ENCODE data around the gene ARHGAP26.

Gene ARHGAP26

DNA sequence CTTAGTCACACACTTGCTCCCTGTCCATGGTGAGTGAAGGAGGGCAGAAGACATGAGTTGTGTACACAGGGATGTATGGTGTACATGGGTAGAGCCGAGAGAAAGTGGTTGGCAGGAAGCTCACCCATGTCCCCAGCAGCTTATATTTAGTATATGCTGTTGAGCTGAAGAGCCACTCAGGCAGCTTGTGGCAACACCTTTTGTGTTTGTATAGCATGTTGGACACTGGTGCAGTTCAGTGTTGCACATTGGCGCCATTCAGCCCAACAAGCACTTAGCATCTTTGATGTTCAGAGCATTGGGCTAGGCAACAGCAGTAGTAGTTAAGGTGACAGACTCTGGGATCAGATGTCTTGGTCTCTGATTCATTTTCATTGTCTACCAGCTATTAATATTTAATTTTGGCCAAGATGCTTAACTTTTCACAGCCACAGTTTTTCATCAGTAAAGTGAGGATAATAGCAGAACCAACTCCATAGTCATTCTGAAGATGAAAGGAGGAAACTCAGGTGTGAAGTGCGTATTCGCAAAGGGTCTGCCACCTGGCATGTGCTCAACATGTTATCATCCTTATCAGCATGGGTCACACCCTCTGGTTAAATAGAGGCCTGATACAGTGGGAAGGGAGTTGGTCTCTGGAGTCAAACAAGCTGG lies 448.5 kb downstream of the ARHGAP26 start:
- no peak for DNase-seq (ENCODE audit: low read depth, low spot score)

DNA sequence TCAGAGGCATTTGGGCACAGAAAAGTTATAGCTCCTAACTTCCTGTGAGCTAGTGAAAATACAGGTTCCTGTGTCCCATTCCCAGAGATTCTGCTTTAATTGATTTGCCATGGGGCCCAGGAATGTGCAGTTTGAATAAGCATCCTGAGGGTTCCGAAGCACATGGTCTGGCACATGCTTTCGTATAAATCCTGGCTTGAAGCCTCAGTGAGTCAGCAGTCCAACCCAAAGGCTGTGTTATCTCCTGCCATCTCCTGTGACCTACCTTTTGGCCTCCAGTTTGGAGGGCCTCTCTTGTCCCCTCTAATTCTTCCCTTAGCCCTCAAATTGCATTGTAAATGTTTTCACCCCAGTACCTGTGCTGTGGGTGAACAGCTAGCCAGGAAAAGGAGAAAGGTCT lies 449.5 kb downstream of the ARHGAP26 start:
- no peak for DNase-seq (ENCODE audit: low read depth, low spot score)

DNA sequence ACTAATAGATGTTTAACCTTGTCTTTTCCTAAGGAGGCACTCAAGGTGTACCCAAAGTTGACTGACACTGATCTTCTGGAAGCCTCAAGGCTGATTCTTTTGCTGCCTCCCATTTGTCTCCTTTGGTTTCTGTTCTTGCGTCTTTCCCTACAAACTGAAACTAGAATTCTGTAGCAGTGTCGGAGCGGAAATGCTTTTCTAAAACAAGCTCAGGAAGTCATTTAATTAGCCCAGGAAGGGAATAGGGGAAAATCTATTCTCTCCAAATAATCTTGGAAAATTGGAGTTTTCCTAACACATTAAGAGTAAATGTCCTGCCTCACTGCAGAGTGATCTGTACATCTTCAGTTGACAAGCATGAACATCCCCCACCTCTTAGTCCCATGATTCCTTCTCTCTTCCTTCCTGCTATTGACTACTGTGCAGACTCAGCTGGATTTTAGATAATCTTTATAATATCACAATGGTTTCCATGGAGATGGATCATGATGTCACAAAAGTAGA lies 450.6 kb downstream of the ARHGAP26 start:
- DNase-seq (ENCODE audit: low read depth, low spot score), result no peak

DNA sequence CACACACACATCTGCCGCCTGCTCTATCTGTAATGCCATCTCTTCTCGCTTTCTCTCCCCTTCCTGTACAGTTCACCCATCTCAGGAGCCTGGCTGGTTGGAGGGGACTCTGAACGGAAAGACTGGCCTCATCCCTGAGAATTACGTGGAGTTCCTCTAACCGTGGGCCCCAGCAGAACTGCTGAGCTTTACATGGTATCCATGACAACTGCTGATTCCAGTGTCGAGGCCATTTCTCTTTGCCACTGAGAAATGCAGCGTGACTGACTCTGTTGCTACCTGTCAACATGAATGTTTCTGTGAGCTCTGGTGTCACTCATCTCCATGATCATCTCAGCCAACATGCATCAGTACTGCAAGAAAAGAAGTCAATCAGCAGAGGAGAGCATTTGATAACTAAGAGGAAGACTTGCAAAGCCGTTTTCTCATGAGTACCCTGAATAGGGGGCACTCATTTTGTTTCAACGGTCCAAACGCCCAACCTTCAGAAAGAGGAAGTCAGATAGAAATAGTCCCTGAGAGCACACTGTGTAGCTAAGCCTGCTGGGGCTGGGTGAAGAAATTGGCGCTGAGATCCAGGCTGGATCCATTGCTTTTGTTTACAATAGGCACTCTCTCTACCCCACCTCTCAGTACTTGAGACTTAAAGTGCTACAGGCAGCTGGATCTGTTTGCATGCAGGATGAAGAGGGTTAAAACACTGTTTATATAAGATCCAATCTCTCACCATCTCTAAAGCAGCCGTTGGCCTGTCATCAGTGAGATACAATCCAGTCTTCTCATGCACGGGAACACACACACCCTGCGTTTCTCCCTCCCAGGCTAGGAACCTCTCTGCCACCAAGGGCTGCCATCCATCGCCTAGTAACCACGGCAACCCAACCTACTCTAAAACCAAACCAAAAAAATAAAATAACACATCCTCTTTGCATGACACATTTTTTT lies 452.4 kb downstream of the ARHGAP26 start:
- DNase-seq (ENCODE audit: low read depth, low spot score), result no peak

DNA sequence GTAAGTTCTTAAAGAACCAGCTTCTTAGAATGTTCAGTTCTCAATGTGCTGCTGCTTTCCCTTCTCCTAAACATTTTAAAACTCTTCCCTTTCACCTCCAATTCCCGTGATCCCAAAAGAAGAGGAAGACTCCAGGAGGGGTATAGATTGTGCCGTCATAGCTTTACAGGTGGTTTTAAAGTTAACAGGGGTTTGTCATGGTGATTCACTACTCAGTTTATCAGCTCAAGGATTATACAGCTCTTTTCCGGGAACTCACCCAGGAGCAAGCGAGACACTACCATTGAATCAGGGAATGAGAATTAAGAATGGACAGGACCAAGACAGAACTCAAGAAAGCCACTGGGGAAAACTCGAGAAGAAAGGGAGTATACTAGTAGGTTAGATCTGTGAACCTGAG lies 454.5 kb downstream of the ARHGAP26 start:
- no peak for DNase-seq (ENCODE audit: low read depth, low spot score)

DNA sequence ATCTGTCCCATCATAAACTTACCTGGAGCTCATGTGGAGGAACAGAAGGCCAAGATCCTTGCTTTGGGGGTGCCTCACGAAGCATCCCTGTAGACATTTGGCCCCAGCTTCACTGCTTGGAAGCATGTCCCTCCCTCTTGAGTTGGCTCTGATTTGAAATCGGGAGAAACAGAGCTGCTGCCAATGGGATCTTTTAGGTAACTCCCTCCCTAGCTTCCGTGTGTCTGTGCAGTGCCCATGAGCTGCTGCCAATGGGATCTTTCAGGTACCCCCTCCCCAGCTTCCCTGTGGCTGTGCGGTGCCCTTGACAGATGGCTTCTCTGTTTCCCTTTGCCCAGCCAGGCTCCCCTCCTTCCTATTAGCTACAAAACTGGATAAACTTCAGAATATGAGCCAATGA lies 455.3 kb downstream of the ARHGAP26 start:
- no peak for DNase-seq (ENCODE audit: low read depth, low spot score)

DNA sequence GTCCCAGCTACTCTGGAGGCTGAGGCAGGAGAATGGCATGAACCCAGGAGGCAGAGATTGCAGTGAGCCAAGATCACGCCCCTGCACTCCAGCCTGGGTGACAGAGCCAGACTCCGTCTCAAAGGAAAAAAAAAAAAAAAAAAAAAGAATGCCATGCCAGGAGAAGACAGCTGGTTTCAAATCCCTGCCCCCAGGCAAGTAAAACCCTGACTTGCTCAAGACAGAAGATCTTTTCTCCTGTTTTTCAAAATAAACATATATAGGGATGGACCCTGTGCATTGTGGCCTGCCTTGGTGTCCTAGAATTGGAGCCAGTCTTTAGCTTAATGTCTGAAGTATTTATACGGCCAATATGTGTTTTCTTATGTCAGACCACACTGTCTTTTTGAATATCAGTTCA lies 456.2 kb downstream of the ARHGAP26 start:
- no peak for DNase-seq (ENCODE audit: low read depth, low spot score)

DNA sequence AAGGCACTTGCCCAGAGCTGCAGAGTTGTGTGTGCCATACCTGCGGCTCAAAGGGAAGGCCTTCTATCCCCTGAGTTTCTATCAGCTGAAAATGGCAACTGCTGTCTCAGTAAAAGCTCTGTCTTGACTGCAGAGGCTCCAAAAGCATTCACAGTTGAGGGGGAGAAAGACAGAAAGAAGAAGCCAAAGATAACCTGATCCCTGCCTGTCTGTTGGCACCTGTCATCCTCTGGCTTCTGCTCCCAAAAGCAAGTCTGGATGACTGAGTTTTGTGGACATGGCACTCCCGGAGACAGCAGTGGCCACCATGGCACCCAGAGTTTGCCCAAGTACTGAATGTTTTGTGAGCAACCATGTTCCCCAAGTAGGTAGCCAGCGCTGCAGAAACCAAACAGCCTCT lies 456.7 kb downstream of the ARHGAP26 start:
- DNase-seq (ENCODE audit: low read depth, low spot score), result no peak

DNA sequence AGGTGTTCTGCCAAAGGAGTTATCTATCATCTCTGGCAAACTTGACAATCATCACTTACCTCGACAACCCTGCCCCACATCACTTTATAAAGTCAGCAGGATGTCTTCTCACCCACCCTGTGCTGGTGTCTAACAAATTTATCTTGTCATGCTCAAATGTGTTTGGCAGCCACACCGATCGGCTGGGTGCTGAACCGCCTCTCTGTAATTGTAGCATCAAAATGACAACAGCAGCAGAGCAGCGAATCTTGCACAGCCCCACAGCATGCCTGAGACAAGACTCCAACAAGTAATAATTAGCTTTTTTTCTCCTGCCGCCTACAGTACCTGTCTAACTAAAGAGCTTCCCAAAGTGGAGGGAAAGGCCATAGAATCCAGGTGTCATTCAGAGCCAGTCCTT lies 457.1 kb downstream of the ARHGAP26 start:
- no peak for DNase-seq (ENCODE audit: low read depth, low spot score)

DNA sequence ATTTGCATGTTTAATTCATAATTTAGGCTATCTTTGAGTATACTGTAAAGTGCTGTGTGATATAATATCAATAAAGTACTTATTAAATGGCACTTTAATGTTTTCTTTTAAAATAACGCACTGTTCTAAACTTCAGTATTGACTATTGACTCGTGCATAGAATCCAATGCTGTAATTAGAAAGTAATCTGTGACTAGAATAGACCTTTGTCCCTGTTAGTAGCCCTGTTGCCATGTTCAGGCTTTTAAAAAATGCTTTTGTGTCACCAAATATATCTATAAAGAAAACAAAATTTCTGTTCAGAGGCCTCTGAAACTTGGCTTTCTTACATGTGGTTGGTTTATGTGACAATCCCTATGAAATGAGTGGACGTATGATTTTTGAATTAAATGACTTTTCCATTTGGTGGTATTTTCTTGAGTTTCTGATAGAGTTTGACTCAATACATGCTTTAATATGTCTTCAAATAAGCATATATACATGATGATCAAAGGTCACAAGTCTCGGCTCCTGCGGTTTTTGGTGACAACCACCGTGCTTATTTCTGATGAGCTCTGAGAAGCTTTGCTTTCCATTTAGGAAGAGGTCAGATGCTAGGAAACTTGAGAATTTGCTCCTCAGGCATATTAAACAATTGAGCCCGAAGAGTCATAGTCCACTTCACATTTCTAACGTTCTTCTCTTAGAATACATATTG lies 458.6 kb downstream of the ARHGAP26 start:
- no peak for DNase-seq (ENCODE audit: low read depth, low spot score)

DNA sequence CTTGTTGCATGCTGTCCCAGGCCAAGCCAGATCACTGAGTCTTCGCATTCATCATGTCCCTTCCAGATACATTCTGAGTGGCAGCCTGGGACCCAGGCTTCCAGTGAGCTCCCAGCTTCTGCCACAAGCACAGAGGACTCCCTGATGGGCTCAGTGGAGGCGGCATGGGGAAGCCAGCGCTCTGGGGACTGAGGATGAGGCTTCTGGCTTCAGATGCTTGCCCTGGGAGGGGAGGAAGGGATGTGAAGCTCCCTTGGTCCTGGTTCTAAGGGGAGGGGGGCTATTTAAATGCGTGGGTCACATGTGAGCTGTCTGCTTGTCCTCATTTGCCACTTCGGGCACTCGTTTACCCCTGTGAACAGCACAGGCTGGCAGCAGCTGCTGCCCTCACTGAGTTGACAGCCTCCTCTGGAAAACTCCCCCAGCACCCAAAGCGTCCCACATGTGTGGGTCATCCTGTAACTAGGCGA lies 459.3 kb downstream of the ARHGAP26 start:
- no peak for DNase-seq (ENCODE audit: low read depth, low spot score)

DNA sequence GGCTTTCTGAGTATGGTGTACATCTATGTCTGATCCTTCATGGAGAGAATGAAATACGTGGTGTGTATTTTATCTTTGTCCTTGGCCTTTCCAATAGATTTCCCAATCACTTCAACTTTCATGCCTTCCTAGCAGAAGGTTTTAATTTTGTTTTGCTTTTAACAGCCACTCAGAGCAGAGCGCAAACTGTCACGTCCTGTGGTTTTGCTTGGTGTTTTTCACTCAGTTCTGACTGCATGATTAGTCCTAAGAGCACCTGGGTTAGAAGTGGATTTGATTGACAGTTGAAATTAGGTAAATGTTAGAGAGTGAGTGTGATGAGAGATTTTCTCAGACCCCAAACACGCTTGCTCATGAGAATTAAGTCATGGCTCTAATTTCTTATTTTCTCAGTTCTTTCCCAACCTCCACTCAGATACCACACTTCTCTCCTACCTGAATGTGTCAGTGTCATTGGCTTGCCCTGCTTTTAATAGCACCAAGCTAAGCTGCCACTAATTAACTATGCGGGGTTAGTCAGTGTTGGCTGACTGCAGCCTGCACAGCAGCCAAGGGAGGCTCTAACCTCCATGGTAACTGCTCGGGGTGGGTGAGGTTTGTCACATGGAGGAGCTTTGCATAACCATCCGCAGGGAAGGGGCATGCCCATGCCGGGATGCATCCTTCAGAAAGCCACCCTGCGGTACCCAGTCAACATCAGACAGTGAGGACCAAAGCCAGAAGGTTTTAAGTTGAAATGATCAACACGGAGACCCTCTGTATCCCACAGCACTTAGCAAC lies 459.9 kb downstream of the ARHGAP26 start:
- no peak for DNase-seq (ENCODE audit: low read depth, low spot score)

DNA sequence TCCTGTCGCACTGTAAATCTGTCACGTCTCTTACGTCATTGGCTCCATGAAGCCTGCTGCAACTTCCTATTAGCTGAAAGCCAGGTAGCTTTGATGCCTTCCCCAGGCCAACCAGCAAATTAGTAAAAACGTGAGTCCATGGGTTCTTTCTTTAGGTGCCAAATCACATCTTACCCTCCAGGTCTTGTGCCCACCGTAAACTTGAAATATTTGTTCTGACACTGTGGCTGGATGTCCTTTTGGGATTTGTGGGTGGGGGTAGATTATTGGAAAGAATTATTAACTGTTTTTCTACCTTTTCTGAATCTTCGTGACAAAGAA lies 460.5 kb downstream of the ARHGAP26 start:
- DNase-seq (ENCODE audit: low read depth, low spot score), result no peak

DNA sequence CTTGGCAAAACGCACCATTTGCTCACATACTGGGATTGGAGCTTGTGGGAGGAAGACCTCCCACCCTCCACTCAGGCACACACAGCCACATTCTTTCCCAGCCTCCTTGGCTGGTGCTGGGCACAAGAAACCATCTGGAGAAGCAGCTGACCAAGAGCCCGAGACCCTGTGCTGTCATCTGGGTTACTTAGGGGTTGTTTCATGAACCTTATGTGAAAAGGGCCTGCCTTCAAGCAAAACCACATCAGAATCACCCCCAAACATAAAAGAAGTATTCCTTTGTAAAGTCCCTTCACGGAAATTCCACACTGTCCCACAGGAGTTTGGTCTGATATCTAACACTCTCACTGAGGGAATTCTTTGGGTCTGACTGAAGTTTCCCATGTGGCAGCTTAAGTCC lies 461.2 kb downstream of the ARHGAP26 start:
- DNase-seq (ENCODE audit: low read depth, low spot score), result no peak

DNA sequence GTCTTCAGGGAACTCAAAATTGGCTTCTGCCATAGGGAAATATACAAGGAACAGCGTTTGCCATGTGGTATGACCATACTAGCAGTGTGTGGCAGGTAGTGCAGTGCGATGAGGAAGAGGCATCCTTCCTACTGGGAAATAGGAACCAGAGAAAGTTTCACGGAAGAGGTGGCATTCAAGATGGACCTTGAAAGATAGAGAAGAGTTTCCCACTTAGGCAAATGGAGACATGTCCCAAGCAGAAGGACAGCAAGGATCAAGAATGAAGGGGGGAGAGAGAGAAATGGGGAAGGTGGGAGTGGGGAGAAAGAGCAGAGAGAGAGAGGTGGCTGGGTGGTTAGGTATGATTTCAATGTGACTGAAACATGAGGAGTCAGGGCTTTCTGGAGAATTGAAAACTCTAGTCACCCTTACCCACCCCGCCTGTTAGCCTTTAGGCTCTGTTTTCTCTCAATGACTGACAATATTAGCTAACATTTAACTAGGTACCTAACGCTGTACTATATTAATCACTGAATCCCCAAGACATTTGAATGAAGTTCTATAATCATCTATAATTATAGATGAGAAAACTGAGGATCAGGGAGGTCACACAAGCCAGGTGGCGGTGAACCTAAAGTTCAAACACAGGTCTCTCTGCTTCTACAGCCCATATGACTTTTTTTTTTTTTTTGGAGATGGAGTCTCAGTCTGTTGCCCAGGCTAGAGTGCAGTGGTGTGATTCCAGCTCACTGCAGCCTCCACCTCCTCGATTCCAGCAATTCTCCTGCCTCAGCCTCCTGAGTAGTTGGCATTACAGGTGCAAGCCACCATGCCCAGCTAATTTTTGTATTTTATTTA lies 462.0 kb downstream of the ARHGAP26 start:
- DNase-seq (ENCODE audit: low read depth, low spot score), result no peak

DNA sequence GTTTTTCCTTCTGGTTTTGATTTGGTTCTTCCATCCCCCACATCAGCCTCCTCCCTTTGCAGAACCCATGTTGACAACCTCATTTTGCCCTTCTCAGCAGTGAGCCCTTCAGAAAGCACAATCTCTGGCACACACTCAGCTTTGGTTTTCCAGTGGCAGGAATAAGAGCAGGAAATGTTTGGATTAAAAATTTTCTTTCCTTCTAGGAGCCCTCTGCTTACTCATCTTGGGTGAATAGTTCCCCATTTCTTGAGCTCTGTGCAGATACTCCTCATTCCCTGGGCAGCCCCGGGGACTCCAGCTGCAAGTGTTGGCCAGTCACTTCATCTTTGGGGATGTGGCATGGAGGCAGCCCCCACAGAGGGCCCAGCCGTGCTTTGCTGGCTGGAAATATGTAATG lies 462.9 kb downstream of the ARHGAP26 start:
- no peak for DNase-seq (ENCODE audit: low read depth, low spot score)

DNA sequence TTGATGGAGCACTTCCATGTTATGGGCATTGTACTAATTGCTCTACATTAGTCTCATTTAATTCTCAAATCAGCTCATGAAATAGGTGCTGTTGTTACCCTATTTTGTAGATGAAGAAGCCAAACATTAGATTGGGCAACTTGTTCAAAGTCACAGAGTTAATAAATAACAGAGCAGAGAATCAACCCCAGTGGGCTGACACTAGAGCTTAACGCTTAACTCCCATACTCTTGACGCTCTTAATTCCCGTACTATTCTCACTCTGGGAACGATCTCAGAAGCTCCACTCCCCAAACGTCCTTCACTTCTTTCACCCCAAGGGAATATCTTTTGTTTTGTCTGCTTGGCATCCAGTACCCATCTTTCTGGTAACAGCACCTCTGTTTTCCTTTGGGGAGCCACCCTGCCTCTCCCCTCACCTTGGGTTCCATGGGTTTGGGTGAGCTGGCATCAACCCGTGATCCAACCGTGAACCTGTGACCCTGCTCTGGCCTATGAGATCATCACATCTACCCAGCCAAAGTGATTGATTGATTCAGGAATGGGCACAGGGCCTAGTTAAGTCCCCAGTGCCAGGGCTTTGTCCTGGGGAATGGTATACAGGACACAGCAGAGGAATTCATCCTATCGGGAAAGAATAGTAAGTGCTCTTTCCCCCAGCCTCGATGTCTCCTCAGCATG lies 464.1 kb downstream of the ARHGAP26 start:
- DNase-seq (ENCODE audit: low read depth, low spot score), result no peak

DNA sequence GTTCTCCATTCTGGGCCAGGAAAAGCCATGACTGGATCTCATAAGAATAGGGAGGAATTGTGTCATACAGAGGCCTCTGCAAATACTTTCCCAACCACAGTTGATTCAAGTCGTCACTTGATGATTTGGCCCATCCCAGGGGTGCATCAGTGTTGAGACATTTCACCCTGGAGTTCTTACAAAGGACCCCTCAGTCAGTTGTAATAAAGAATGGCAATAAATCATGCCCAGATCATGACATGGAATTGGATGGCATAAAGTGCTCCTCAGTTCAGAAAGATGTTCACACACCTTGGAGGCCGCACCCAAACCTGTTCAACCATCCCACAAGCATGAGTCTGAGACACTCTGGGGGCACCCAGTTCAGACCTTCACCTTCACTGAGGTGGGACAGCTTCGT lies 465.2 kb downstream of the ARHGAP26 start:
- DNase-seq (ENCODE audit: low read depth, low spot score), result no peak

DNA sequence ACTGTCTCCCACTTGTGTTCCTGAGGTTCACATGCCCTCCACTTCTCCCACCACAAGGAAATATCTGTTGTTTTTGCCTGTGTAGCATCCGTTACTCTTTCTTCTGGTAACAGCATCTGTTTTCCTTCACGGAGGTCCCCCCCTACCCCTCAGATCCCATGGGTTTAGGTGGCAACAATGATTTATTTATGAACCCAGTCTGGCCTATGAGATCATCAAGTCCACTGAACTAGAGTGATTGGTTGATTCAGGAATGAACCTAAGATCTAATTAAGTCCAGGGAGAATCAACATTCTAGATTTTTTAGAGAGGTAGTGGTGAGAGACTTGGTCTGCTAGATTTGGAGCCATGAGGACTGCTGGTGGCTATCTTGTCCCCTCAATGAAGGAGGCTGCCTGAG lies 466.5 kb downstream of the ARHGAP26 start:
- DNase-seq (ENCODE audit: low read depth, low spot score), result no peak

DNA sequence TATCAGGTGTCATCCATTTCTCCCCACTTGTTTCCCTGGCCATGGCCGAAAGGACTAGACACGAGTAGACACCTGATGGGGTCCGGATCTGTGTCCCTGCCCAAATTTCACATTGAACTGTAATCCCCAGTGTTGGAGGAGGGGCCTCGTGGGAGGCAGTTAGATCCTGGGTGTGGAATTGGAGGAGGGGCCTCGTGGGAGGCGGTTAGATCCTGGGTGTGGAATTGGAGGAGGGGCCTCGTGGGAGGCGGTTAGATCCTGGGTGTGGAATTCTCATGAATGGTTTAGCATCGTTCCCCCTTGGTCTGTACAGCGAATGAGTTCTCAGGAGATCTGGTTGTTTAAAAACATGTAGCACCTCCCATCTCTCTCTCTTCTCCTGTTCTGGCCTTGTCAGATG lies 467.5 kb downstream of the ARHGAP26 start:
- DNase-seq (ENCODE audit: low read depth, low spot score), result no peak

All from iPS DF 19.7 (cell line).